ENCODE results near the gene SRM.
"Not testable (repeated sequence)": the region's sequence is repeated elsewhere in the genome, so short reads cannot be mapped to it uniquely, and the experiment has no call there.

Gene SRM

GRCh38 chr1:11059968-11060830 lies at the start of gene SRM:
Gene SRM (minus strand): TSS chr1:11060018. CDS start chr1:11059943, 75 bp downstream.
- DNase-seq, result peak; percentile 82 to 98

GRCh38 chr1:11109047-11109760 lies 49.4 kb upstream of the SRM start:
- no peak for DNase-seq

- DNase-seq, result no peak
Measured at GRCh38 chr1:11107599-11107998, 47.8 kb upstream of the SRM start.

GRCh38 chr1:11105586-11105985 lies 45.8 kb upstream of the SRM start:
- DNase-seq, result no peak

GRCh38 chr1:11101347-11101746 lies 41.5 kb upstream of the SRM start:
- no peak for DNase-seq

GRCh38 chr1:11100806-11101205 lies 41.0 kb upstream of the SRM start:
- not testable (repeated sequence) for DNase-seq

- no peak for DNase-seq
Measured at GRCh38 chr1:11100149-11100493, 40.3 kb upstream of the SRM start.

GRCh38 chr1:11099310-11100148 lies 39.7 kb upstream of the SRM start, which contains the start of gene EXOSC10:
Gene EXOSC10 (minus strand): TSS chr1:11099869. CDS start chr1:11099831, 38 bp downstream.
- peak; percentile 81 to 98 for DNase-seq

- no peak for DNase-seq
Measured at GRCh38 chr1:11098931-11099309, 39.1 kb upstream of the SRM start.

- not testable (repeated sequence) for DNase-seq
Measured at GRCh38 chr1:11083784-11084183, 24.0 kb upstream of the SRM start.

GRCh38 chr1:11080931-11081330 lies 21.1 kb upstream of the SRM start:
- DNase-seq, result no peak

- DNase-seq, result no peak
Measured at GRCh38 chr1:11078631-11079030, 18.8 kb upstream of the SRM start.

GRCh38 chr1:11073398-11073797 lies 13.6 kb upstream of the SRM start:
- not testable (repeated sequence) for DNase-seq

GRCh38 chr1:11072216-11072917 lies 12.5 kb upstream of the SRM start:
- DNase-seq, result no peak

- no peak for DNase-seq
Measured at GRCh38 chr1:11071463-11072215, 11.8 kb upstream of the SRM start.

- DNase-seq, result no peak
Measured at GRCh38 chr1:11070876-11071275, 11.1 kb upstream of the SRM start.

- DNase-seq, result no peak
Measured at GRCh38 chr1:11068600-11069473, 9.0 kb upstream of the SRM start.

- DNase-seq, result no peak
Measured at GRCh38 chr1:11067716-11068599, 8.1 kb upstream of the SRM start.

- no peak for DNase-seq
Measured at GRCh38 chr1:11065796-11066195, 6.0 kb upstream of the SRM start.

GRCh38 chr1:11064942-11065341 lies 5.1 kb upstream of the SRM start:
- no peak for DNase-seq

Measured in NCI-H446 (cell line).